NCI-H2227 (cell line): ENCODE measurements around the gene MYOZ3.

Experiments
- DNase-seq: peaks from one replicate; lab custom pipeline; 2025; ENCODE audit not compliant: unreplicated experiment; lab: John Stamatoyannopoulos, UW

Gene MYOZ3

DNA sequence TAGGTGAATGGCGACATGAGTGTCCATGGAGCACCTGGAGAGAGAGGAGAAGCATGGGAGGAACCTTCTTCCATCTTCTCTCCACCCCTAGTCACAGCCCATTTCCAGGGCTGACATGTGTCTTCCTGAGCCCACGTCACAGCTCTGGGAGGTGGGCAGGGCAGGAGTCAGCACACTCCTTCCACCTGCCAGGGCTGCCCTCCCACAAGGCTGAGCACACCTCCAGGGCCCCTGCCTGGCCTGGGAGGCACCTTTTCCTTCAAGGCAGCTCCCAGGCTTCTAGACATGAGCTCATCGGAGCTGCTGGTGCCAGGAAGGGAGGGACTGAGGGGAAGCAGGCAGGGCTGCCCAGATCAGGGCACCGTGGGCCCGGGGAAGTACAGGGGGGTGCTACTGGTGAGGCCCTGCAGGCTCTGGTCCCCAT lies 34.2 kb upstream of the MYOZ3 start:
- DNase-seq: no peak

DNA sequence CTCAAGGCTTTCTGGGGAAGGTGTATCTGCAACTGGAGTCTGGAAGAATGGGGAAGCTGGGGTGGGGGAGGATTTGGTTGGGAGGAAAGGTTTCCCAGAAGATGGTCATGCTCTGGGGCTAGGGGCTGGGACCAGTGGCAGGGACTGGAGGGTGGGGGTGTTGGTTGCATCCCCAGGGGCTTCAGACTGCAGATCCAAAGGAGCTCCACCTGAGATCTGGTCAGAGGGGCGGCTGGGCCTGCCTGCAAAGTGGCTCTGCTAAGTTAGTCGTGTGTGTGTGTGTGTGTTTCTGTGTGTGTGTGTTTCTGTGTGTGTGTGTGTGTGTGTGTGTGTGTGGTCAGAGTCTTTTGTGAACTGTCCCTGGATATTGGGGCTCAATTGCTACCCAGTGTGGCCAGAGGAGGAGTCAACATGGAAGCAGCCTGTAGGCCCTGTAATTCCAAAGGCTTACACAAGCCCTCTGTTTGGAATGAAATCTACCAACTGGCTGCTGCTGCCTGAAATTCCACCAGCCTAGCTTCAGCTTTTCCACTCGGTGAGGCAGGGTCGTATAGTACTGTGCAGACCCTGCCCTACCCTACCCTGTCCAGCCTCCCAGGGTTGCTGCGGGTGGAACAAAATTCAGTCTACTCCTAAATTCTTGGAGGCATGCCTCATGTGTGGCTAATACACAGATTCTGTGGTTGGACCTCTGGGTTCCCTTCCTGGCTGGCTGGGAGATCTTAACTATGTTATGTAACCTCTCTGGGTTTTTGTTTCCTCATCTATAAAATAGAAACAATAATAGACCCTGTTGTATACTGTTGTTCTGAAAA lies 33.1 kb upstream of the MYOZ3 start:
- DNase-seq: no peak

DNA sequence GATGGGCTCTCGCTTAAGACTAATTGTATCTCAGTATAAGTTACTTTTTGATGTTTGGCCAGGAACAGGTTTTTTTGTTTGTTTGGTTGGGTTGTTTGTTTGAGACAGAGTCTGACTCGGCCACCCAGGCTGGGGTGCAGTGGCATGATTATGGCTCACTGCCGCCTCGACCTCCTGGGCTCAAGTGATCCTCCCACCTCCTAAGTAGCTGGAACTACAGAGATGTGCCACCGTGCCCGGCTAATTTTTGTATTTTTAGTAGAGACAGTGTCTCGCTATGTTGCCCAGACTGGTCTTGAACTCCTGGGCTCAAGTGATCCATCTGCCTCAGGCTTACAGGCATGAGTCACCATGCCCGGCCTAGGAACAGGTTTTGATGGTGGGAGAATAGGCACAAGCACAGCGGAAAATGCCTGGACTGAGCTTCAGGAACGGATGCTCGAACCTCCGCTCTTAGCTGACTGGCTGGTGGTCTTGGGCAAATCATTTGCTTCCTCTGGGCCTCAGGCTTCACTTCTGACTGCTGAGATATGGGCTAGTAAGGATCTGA lies 32.0 kb upstream of the MYOZ3 start:
- DNase-seq: no peak

DNA sequence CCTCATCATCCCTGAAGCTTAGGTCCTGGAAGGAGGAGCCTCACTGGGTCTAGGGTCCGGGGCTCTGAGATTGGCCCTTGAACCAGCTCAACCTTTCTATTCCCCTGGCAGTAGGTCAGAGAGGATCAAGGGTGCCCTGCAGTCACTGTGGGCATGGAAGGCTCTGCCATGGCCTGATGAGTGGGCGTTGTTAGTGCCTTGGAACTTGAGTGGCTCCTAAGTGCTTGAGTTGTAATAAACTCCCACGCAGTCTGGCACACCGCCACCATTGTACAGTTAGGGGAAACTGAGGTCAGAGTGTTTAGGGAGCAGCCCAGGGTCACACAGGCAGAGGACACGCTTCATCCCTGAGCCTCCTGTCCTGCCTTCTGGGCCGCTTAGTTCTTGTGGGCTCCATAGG lies 31.0 kb upstream of the MYOZ3 start:
- no peak for DNase-seq

DNA sequence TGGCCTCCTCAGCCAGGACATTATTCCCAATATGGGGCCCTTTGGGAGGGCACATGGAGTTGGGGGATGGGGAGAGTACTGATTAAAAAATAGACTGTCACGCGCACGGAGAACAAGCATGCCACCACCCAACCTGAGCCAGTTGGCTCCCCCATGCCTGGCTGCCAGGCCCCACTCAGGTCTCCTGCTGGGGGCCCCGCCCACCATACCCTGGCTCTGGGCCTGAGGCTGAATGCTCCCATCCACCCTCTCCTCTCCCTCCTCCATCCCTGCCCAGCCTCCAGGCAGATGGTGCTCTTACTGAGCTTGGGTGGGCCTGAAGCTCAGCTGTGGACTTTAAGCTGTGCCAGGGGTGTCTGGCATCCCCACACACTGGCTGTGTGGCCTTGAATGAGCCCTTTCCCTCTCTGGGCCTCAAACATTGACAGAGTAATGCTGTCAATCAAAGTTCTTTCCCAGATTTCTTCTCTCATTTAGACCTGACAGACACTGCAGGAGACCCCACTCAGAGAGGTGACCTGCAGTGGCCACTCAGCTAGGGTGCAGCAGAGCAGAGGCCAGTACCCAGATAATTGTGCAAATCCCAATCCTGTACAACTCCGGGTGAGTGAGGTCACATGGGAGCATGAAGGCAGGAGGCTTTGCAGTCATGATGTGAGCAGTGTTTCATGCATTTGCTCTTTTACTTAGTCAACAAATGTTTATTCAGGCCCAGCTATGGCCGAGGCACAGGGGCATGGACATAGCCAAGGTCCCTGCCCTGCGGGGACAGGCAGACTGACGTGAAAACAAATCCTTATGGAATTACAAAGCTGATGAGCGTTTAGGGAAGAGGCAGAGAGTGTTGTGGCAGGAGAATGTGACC lies 30.4 kb upstream of the MYOZ3 start:
- no peak for DNase-seq

DNA sequence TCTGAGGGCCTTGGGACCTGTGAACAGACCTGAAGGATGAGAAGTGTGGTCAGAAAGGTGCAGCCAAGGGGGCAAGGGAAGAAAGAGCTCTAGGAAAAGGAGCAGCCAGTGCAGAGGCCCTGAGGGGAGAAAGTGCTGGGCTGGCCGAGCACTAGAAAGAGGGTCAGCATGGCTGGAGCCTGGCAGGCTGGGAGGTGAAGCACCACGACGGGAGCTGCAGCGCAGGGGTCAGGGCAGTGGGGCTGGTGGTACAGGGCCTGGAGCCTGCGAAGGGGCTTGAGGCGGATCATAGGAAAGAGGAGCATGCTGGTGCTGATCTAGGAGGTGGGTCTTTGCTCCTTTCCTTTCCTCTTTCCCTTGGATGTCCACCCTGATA lies 29.7 kb upstream of the MYOZ3 start:
- no peak for DNase-seq

DNA sequence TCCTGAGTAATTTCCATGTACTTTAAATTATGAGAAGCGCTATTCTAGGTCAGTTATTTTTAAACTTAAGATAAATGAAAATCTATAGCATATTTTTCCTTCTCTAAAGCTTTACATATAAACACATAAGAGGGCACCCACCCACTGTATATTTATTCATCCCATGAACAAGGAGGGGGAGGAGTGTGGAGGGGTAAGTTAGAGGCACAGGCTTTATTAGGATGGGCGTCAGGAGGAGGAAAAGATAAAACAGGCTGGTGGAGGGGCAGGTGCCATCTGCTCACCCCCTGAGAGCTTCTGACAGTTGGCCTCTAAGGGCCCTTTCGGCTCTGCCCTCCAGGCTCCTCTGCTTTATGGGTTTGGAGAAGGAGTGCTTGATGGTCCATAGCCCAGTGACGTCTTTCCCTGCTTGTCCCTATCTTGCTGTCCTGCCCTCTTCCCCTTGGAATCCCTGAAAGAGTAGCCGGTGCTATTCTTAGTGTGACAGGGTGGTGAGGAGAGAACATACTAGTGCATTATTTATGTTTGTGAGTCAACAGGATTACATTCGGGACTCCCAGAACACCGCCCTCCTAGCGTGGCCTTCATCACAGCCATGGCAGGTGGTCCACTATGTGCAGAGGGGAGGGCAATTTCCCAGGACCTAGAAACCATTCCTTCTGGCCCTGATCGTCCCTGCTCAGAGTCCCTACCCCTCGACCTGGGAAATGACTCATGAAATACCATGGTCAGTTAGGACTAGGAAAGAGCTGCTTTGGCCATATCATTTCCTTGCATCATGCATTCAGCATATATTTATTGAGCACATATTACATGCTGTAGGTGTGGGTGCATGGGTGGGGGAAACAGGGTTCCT lies 28.5 kb upstream of the MYOZ3 start:
- no peak for DNase-seq

DNA sequence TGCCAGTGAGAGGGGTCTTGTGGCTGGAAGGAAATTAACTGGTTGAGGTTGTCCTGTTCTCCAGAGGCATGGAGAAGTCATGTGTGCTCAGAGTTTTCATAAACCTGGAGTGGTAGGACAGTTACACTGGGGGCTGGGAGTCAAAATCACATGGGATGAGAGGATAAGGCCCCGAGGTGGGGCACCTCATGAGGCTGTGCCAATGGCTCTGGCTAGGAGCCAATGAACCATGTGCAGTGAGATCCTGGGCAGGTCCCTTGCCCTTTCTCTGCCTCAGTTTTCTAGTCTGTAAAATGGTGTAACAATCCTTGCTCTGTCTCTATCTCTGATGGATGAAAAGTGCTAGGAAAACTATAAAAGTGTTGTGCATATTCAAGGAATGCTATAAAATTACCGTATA lies 27.6 kb upstream of the MYOZ3 start:
- DNase-seq: no peak

DNA sequence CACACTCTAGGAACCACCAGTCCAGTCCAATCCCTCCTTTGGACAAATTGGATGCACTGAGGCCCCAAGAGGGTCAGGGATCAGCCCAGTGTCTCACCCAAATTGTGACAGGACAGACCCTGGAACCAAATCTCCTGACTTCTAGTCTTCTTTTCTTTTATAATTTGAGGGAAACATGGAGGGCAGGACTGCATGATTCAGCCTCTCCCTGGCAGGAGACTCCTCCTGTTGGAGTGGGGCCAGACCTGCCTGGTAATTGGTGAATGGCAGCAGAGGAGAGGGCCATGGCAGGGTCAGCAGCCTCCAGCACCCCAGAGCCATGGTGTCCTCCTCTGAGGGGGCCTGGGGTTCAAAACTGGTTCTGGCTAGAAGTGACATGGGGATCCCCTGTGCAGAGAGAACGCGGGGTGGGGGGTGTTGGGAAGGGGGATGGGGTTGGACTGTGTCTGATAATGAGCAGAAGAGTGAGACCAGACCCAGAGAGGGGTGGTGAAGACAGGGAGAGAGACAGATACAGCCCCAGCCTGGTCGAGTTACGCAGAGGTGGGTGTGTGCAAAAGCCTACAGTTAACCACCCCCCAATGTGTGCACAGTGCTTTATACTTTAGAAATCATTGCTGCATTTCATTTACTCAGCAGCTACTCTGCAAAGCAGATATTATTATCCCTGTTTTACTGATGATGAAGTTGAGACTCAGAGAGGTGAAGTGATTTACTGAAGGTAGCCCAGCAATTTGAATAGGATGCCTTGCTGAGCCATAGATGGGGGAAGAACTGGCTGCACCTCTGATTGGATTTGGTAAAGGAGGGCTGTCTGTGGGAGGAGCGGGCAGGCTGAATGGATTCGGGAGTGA lies 24.4 kb upstream of the MYOZ3 start:
- DNase-seq: no peak

DNA sequence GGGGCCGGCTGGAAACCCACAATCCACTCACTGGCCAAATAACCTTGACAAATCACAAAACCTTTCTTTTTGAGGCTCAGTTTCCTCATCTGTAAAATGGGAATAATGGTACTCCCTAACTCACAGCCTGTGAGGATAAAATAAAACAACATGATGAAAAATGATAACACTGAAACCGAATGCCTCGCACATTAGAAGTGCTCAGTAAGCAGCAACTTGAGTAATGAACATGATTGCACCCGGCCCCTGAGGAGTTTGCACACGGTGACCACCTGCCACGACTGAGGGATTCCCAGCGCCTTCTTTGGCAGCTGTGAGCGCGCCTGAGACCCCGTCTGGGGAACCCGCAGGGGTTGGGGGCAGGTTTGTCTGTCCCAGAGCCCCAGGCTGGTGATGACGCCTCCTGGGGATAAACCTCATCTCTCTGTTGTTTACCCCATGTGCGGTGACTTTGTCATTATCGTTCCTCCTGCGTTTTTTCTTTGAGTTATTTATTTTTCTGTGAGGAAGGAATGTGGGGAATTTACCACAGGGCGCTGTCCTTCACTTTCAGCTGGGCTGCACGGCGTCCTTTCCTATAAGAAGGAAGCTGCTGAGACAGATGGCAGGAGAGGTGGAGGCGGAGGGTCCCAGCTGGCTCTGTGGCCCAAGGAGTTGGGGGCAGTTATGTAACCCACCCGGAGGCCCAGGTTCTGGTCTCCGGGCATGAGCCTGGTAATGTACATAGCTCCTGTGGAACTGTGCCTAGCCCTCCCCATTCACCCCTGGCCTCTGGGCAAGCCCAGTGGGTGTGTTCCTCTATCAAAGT lies 23.6 kb upstream of the MYOZ3 start:
- no peak for DNase-seq

DNA sequence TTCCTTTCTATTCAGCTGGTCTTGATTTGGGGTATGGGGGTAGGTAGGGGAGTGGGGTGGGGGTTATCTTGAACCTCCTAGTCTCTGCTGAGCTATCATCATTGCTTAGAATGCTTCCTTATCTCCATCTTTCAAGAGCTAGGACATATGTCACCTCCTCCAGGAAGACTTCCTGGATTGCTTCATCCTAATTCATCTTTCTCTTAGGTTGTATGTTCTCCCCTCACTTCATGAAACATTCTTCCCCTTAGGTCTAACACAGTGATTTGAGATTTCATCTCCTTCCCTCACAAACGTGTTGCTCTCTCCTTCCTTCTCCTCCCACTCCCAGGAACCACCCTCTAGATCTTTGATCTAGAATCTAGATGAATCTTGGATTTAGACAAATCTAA lies 23.0 kb upstream of the MYOZ3 start:
- no peak for DNase-seq

DNA sequence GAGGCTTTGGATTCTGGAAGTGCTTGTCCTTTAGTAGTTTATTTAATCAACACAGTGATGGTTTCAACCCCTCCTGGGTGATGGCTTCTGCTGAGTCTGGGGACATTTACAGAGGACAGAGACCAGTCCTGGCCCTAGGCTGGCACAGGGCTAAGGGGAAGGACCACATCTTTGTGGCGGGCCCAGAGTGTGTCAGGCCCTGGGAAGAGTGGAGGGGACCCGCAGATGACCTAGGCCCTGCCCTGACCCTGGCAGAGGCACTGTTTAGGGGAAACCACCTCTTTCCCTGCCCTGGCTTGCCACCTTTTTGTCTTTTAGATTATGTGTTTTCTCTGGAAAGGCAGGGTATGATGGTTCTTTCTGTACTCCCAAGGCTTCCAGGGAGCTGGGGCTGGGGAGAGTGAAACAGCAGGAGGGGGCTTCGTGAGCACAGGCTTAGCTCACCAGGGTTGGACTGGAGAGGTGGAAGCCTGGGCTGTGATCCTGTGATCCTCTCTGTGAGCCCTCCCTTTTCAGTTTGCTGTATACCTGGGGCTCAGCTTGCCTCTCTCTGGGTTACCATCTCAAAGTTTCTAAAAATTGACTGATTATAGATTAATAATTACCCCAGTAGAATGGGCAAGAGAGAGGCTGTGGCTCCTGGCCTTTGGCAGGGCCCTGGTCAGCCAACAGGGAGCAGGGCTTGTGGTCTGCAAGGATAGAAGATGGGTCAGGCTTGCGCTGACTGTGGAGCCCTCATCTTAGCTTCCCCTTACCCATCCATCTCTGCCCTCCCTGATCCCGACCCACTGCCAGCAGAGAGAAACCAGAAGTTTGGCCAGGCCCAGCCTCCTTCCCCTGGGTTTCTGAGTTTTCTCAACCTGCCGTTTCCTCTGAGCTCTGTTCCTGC lies 22.3 kb upstream of the MYOZ3 start:
- no peak for DNase-seq

DNA sequence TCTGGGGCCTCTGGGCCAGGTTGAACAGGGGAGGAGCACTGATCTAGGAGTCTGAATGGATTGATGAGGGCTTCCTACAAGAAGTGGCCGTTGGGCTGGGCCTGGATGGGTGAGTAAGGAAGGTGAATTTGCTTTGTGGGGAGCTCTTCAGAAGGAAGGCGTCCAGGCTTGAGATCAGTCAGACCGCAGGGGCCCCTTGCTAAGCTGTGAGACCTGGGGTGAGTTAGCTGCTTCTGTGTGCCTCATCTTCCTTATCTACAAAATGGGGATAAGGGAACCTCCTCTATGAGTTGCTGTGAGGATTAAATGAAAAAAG lies 21.7 kb upstream of the MYOZ3 start:
- no peak for DNase-seq

DNA sequence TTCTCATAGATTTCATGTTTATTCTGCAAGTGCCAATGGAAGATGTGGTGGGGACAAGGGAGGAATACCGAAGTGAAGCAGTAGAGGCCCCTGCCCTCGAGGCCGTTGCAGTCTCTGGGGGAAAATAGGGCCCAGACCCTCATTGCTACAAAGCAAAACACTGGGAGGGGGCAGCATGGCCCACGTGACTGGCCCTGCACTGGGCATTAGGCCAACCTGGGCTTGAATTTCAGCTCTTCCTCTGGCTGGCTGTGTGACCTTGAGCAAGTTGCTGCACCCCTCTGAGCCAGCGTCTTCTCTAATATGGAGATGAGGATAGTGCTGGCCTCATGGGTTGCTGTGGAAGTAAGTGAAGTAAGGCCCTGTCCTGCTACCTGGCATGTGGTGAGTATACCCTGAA lies 21.3 kb upstream of the MYOZ3 start:
- DNase-seq: no peak

DNA sequence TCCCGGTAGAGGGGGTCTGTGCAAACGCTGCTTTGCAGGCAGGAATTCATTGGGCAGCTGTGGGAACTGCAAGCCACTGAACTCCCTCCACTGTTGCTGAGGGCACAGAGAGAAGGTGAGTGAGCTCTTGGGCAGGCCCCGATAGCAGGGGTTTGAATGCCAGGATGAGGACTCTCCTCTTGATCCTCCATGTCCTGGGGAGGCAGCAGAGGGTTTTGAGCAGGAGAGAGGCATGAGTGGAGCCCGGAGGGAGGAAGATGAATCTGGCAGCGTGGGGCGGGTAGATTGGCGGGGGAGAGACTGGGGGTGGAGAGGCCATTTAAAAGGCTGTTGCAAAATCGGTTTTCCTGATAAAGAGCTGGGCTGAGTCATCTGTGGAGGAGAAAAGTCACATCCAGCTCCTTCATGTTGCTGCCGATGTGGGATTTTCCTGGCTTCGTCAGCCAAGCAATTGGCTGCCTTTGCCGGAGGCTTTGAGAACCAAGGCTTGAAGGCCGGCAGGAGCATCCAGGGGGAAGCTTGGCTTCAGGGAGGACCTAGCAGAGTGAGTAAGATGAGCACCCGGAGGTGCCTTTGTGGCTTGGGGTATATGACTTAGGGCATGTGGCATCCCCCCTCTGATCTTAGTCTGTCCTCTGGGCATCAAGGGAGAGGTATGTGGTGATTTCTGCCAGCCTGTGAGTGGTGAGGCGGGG lies 20.6 kb upstream of the MYOZ3 start, which contains the start of gene SYNPO:
TSS of gene SYNPO (plus strand) at position 350 of the 695 bp plus-strand sequence. CDS start 7,616 bp downstream, outside the sequence.
- peak; percentile 18 for DNase-seq

DNA sequence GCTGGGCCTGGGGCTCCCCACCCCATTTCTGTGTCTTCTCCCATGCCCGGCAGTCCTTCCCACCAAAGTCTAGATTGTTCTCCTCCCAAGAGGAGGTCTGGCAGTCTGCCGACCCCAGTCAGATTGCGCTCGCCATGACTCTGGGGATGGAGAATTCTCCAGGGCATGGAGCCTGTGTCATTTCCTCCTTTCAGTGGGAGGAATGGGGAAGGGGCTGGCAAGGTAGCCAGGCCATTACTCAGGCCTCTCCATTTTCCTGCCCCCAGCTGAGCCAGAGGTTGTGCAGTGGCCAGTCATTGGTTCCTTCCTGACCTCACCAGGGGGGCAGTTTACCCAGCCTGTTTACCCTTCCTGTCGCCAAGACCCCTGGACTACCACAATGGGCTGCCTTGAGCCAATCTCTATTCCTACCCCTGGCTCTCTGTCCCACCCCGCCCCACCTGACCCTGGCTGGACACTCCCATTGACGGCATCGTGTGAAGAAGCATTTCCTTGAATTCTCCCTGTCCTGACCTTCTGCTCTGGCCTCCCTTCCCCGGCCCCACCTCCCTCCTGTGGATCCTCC lies 20.0 kb upstream of the MYOZ3 start:
- DNase-seq: no peak

DNA sequence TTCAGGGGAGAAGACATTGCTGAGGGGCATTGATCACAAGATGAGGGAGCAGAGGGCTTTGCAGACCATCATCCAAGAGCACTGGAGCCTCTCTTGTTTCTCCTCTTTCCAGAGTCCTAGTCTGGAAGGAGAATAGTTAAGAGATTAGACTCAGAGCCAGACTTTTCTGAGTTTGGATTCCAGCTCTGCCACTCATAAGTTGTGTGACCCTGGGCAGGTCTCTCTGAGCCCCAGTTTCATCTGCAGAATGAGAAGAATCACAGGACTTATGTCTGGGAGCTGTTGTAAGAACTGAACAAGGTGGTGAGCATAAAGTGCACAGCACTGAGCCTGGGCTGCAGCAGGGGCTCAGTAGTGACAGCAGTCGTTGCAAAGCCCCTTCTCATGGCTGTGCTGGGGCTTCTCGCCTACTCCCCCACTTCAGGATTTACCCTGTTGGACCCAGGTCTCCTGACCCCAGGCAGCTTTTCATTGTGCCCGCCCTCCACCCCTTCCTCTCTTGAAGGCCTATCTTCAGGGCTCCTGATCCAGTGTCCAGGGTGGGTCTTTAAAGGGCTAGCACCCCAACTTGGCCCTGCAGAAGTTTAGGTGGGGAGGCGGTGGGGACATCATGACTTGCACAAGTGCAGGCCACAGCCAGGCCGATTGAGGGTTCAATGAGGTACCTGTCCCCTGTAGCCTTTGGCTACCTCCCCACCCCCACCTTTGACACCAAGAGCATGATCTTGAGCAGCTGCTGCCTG lies 19.1 kb upstream of the MYOZ3 start:
- no peak for DNase-seq
